ENCODE data around the gene DHRS12.

DHRS12 gene

GRCh38 chr13:51778392-51778791 is 25.6 kb downstream of the DHRS12 start:
- DNase-seq: no peak

- no peak for DNase-seq
Observed at GRCh38 chr13:51777921-51778320, 26.0 kb downstream of the DHRS12 start.

- no peak for DNase-seq
Observed at GRCh38 chr13:51776179-51776578, 27.8 kb downstream of the DHRS12 start.

- DNase-seq: no peak
Observed at GRCh38 chr13:51773515-51773914, 30.4 kb downstream of the DHRS12 start.

- DNase-seq: no peak
Observed at GRCh38 chr13:51772781-51773180, 31.2 kb downstream of the DHRS12 start.

- no peak for DNase-seq
Observed at GRCh38 chr13:51772105-51772455, 31.9 kb downstream of the DHRS12 start.

GRCh38 chr13:51771418-51772104 is 32.4 kb downstream of the DHRS12 start:
- no peak for DNase-seq

GRCh38 chr13:51770681-51771417 is 33.1 kb downstream of the DHRS12 start:
- DNase-seq: no peak

- DNase-seq: no peak
Observed at GRCh38 chr13:51770160-51770559, 33.8 kb downstream of the DHRS12 start.

GRCh38 chr13:51769455-51770127 is 34.4 kb downstream of the DHRS12 start:
- DNase-seq: no peak

GRCh38 chr13:51768976-51769375 is 35.0 kb downstream of the DHRS12 start:
- DNase-seq: no peak

GRCh38 chr13:51768378-51768921 is 35.5 kb downstream of the DHRS12 start:
- DNase-seq: no peak

- no peak for DNase-seq
Observed at GRCh38 chr13:51767100-51767499, 36.9 kb downstream of the DHRS12 start.

- no peak for DNase-seq
Observed at GRCh38 chr13:51765142-51765515, 38.8 kb downstream of the DHRS12 start.

- peak; percentile 44 for DNase-seq
Observed at GRCh38 chr13:51764184-51765141, 39.5 kb downstream of the DHRS12 start.

- no peak for DNase-seq
Observed at GRCh38 chr13:51763486-51763885, 40.5 kb downstream of the DHRS12 start.

- DNase-seq: no peak
Observed at GRCh38 chr13:51761643-51762350, 42.2 kb downstream of the DHRS12 start.

GRCh38 chr13:51760592-51760991 is 43.4 kb downstream of the DHRS12 start:
- DNase-seq: peak; percentile 22

- no peak for DNase-seq
Observed at GRCh38 chr13:51759240-51759639, 44.7 kb downstream of the DHRS12 start.

- DNase-seq: no peak
Observed at GRCh38 chr13:51758691-51759090, 45.3 kb downstream of the DHRS12 start.

- DNase-seq: no peak
Observed at GRCh38 chr13:51756651-51757050, 47.3 kb downstream of the DHRS12 start.
